B cell (primary cell): ENCODE data around the gene FSIP1.

Experiments
- CTCF ChIP-seq: fragments of 200-600 bp; IDR thresholded peaks from one replicate; pipeline ENCODE4 v1.8.0; 2022; ENCODE audit warnings: antibody characterized with exemption, mild to moderate bottlenecking
- EZH2 ChIP-seq: IDR thresholded peaks from 2 replicates; pipeline ENCODE4 v1.6.1; 2012; ENCODE audit warnings: borderline replicate concordance, low read depth, mild to moderate bottlenecking, moderate library complexity, low read length; ENCODE audit not compliant: insufficient read depth, poor library complexity, severe bottlenecking

GRCh38 chr15:39602143-39602542 is 180.5 kb downstream of the FSIP1 start:
- no peak for TF ChIP-seq CTCF
- TF ChIP-seq EZH2 = no peak
